HG03439 (cell line): Measurements from ENCODE around the gene GALNT16.

Experiments used
- ATAC-seq: cut with Tn5 transposase; IDR thresholded peaks from one replicate; pipeline ENCODE4 v1.9.1; 2021; ENCODE audit warnings: mild to moderate bottlenecking, moderate library complexity; ENCODE audit not compliant: unreplicated experiment

GALNT16 gene

DNA sequence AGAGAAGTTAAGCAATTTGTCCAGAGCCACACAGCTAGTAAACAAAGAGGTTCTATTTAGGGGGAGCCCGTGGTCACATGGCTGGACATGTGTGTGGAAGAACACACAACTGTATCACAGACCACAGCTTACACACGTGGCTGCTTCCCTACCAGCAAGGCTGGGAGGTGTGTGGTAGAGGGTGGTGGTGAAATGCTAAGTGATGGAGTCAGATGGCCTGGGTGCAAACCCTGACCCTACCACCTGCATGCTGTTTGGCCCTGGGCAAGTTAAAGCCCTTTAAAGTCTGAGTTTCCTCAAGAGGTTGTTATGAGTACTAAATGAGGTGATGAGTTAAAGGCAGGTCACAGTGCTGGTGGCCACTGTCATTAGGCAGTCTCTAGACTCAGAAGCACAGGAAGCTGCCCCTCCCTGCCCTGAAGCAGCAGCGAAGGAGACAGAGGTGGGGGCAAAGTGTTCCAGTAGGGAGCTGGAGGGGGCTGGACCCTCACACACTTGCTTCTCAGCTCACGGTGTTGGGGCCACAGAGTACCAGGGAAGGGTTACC, 73.9 kb downstream of the GALNT16 start:
- ATAC-seq = no peak

DNA sequence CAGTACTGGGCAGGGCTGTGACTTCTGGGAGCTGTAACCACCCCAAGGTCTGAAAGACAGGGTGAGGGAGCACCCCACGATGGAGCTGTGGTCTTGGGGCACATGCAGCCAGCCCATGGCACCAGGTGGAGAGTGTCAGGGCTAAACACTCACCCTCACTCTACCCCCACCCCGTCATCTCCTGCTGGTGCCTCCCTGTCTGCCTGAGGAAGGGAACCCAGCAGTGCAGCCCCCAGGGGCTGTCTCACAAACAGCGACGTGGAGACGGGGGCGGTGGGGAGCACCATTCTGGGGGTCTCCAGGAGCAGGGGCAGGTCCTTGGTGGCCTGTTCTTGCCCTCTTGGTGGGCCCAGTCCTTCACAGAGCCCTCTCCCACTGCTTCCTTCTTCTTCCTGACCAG, 74.6 kb downstream of the GALNT16 start:
- no peak for ATAC-seq

DNA sequence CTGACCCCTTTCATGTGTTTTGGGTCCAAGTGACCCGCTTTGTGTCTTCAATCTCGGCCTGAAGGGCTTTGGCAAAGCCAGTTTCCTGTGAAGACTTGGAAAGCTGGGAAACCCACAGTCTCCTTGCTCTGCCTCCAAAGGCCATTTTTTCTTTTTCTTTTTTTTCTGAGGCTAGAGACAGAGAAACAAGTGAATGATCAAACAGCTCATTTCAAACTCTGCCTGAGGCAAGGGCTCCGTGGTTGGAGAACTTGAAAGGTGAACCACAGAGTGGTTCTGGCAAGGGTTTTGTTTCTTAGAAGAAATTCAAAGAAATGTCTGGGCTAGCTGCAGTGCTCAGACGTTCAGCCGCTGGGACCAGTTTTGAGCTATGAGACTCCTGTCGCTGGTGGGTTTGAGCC, 75.4 kb downstream of the GALNT16 start:
- no peak for ATAC-seq

DNA sequence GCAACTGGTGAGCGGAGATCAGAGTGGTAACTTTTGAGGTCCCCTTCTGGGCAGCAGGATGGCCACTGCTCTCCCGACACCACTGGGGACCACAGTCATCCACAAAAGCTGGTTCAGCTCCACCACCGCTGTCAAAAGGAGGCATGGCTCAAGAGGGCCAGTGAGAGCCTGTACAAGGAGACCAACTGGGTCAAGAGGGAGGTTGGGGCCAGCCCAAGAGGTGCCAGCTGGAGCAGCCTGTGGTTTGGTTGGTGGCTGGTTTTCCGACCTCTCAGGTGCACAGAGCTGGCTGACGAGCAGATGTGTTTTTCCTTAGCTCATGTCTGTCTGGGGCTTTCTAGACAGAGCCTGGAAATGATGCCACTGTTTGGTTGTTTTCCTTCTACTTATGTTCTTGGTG, 78.0 kb downstream of the GALNT16 start:
- ATAC-seq = no peak

DNA sequence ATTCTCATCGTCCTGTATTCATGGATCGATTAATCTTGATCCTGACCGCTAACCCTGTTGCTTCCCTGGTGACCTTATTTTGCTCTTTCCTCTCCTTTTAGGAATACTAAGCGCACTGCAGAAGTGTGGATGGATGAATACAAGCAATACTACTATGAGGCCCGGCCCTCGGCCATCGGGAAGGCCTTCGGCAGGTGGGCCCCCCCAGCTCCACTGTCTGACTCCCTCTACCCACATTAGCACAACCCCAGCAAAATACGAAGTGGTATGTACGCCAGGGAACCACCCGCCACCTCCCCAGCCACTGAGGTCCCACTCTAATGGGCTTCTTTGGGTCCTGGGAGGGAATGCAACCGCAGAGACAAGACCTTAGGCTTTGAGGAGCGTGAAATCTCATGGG, 79.5 kb downstream of the GALNT16 start:
- ATAC-seq = no peak

DNA sequence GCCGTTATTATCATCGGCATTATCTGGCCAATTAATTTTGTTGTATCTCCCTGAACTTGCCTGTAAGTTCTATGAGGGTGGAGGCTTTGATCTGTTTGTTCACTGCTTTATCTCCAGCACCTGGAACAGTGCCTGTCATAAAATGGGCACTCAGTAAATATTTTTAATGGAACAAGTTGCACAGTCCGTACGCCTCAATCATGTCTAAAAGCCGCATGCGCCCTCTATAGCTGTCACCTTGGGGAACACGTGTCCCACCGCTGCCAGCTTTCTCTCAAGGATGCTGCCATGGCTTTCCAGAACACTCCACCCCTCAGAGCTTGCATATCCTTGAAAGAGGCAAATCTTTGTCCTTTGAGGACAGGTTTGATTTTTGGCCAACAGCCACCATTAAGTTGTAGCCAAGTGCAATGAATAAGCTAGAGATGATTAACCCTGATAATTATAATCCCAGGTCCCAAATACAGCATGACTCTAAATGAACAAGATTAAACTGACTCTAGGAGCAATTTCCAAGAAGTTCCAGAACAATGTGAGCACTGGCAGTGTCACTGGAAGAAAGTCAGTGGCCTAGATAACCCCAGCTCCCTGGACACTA, 83.1 kb downstream of the GALNT16 start:
- ATAC-seq = no peak

DNA sequence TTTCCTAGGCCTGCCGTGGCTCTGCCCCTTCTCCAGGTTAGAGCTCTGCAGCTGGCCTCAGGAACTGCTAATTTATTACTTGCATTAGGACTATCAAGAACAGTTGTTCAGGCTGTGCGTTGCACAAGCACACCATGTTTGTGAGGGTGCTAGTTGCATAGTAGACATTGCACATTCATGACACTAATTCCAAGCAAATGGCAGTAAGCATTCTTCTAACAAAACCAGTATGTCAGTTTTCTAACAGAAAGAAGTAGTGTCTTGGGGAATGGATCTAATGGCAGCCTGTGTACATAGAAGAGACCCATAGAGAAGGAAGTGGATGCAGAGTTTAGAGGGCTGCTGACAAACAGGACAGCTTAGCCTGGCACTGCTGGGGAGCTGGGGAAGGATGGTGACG, 84.2 kb downstream of the GALNT16 start:
- no peak for ATAC-seq

DNA sequence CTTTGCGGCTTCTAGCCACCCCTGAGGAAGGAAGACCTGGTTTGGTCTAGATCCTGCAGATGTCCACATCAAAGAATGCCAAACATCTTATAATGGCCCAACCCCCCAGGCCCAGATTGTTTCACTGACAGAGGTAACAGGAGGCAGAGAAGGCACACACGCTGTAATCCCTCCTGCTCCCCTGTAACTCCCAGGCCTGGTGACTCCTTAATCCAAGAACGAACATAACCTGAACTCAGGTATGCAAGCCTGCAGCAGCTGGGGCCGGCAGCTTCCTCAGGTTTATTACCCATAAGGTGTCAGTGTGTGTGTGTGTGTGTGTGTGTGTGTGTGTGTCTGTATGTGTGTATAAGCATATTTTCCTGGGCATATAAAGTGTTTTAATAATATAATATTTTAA, 85.4 kb downstream of the GALNT16 start:
- ATAC-seq = no peak

DNA sequence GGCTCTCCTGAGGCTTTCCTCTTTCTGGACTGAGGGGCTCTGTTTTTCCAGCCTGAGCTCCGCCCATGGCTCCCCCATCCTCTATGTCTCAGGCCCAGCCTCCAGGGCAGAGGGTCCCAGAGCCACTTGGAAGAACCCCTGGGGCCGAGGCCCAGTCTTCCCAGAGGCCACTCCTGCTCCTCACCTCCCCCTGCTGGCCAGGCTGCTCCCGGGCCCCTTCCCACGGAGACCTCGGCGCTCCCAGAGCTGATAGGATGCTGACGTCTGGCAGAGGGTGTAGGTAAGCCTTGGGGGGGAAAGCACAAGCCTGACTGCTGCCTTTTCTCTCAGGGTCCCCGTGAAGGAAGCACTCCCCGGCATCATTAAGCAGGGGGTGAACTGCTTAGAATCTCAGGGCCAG, 86.8 kb downstream of the GALNT16 start:
- no peak for ATAC-seq

DNA sequence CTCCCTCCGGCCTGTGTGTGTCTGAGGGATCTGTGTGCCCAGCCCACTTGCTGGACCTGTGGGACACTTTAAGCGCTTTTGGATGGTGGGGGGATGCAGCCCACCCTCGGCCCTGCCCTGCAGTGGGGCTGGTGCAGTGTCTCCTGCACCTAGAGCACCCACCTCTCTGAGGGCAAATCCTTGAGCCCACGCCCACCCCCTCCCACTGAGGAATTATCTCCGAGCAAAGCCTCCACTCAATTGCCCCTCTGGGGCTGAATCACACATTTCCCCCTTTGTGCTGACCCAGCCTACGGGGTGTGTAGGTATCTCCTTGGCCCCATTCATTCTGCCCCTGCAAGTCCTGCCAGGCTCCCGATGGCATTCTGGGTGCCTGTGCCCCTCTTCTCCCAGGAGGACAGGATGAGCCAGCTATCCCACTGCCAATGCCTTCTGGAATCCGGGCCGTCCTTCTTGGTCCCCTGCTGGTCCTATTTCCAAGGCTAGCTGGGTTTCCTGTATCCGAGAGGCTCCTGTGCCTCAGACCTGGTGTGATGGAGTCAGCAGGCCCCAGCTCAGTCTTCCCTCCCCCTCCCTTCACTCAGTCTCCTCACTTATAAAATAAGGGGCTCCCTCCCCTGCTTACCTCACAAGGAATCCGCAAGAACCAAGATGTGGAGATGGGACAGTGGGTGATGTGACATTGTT, 89.3 kb downstream of the GALNT16 start:
- no peak for ATAC-seq

DNA sequence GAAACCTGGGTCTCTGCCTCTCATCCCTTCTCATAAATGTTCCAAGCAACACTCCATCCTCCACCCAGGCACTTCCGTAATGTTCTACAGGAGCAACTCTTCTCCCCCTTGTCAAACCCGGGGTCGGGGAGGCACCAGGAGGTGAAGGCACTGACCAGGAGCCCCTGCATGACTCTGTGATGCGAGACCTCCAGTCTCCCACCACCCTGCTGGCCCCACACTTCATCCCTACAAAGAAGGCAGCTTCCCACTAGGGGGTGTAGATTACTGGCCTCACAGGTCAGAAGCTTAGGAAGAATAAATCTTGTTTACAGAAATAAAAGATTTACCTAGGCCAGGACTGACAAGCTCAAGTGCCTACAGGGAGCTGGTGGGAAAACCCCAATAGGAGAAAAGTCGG, 90.9 kb downstream of the GALNT16 start:
- ATAC-seq = no peak

DNA sequence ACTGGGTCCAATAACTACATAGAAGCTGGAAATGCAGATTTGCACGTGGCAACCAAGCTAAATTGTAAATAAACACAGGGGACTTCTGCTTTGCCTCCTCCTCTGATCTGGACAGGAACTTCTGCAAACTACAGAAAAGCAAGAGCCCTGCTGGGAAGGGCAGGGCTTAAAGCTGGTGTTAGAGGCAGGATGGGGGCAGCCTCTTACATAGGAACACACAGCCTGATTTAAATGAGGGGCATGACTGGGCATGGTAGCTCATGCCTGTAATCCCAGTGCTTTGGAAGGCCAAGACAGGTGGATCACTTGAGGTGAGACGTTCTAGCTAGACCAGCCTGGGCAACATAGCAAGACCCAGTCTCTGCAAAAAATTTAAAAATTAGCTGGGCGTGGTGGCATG, 91.4 kb downstream of the GALNT16 start:
- ATAC-seq = no peak

DNA sequence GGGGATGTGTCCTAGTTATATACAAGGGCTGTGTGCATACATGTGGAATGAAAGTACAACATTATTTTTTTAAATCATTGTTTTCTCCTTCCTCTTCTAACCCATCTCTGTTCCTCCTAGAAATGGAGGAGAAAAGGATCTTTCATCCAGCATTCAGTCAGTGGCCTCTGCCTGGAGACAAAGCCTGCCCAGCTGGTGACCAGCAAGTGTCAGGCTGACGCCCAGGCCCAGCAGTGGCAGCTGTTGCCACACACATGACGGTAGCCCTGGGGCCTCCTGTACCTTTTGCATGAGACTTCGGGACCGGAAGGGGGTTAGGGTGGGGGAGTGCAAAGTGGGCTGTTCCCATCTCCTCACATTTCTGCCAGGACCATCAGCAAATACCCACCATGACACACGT, 92.0 kb downstream of the GALNT16 start:
- no peak for ATAC-seq

DNA sequence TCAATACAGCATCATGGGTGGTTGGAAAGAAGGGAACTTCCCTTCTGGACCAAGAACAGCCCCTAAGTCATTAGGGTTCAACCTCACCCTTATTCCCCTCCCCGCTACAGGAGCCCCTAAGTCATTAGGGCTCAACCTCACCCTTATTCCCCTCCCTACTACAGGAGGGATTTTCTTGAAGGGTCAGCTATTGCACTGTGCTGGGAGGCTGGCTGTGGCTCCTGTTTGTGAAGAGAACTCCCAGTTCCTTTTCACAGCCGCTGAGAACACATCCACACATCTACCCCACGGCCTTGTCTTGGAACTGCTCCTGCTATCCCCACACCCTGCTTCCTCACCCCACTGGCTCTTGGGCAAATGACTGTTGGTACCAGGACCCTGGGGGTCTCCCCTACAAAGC, 93.2 kb downstream of the GALNT16 start:
- ATAC-seq = no peak

DNA sequence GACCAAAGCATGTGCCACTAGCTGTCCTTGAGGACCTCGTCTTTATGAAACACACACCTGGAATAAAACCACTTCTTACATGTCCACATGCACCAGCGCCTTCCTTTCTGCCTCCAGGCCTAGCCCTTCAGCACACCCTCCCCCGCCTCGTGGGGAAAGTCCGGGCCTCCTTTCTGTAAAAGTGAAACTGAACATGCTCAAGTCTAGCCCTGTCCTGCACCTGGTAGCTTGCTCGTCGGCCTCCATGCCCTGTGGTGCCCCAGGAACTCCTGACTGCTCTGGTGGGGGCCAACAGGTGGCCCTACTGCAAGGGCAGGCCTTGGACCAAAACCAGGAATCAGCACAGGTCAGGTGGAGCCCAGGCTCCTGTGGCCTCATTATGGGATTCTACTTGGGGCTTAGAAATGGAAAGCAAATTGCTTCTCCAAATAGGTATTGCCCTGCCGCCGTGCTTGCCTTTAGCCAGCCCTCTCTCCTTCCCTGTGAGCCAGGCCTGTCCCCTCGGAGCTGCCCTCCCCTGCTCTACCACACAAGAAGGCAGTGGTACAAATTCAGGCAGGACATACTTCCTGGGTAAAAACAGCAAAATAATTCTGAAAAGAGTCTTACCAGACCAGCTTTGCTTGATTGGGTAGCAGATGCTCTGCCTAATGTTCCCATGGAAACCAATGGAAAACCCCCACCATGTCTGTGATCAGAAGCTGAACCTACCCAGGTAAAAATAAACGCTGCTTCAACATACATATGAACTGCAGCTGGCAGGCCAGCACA, 94.6 kb downstream of the GALNT16 start:
- ATAC-seq = peak; percentile 87

DNA sequence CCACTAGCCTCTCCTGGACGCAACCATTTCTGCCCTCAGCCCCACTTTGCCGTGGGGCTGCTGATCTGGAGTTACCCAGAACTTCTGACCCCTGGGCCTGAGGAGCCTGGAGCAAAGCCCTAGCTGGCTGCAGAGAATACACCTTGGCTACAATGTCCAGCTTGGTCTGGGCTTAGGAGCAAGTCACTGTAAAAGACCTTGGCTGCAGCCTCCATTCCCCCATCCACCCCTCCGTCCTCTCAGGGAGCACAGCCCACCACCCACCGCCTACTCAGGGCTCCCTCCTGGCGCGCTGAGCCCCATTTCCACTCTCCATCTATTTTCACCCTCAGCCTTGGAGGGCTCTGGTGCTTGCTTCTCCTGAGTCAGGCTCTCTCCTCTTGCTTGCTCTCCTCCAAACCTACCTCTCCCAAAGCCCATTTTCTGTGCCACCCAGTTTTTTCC, 95.2 kb downstream of the GALNT16 start:
- ATAC-seq = no peak

DNA sequence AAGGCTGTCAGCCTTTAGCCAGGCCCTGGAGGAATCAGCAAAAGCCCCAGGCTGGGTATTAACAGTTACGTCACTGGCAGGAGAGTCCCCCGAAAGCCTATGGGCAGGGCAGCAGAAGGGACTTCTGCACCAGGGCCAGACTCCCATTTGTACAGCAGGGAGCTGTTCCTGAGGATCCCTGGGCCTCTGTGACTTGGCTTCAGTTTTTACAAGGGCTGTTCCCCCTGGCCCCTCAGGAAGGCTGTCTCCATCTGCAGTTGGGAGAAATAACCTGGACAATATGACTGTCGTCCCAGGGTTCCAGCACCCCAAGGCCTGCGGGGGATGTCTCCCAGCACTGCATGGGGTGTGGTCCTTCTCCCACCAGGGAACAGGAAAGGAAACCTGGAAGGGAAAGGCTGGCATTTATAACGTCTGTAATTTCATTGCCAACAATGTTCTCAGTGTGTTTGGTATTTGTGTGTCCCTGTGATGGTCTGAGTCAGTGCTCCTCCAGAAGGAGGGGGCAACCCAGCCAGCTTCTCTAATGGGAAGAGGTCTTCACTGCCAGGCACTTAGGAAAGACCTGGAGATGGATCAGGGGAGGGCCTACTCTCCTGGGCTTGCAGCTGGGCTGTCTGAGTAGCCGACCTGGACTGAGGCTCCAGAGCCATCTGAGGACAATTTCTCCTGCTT, 95.8 kb downstream of the GALNT16 start:
- ATAC-seq = no peak

DNA sequence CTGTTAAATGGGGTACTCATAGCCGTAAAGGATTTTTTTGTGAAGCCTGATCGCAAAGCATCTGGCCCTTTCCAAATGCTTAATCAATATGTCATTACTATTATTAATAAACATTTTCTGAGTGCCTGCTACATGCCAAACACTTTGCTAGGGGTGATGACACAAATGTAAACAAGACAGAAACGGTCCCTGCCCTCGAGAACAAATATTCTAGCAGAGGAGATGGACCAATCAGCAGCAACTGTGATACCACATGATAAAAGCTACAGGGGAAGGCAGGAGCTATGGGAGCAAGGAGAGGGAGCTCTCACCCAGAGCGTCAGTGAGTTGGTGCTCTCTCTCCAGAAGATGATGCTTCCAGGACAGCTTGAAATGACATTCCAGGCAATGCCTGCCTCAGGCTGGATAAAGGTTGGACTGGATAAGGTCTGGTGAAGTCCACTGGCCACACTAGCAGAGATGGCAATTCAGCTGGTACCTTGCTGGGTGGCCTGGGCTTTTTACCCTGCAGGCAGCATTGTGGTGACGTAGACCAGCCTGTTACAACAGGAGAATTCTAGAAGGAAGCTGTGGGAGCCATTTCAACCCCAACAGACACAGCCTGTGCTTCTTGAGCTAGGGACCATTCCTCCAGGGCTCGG, 97.1 kb downstream of the GALNT16 start:
- no peak for ATAC-seq

DNA sequence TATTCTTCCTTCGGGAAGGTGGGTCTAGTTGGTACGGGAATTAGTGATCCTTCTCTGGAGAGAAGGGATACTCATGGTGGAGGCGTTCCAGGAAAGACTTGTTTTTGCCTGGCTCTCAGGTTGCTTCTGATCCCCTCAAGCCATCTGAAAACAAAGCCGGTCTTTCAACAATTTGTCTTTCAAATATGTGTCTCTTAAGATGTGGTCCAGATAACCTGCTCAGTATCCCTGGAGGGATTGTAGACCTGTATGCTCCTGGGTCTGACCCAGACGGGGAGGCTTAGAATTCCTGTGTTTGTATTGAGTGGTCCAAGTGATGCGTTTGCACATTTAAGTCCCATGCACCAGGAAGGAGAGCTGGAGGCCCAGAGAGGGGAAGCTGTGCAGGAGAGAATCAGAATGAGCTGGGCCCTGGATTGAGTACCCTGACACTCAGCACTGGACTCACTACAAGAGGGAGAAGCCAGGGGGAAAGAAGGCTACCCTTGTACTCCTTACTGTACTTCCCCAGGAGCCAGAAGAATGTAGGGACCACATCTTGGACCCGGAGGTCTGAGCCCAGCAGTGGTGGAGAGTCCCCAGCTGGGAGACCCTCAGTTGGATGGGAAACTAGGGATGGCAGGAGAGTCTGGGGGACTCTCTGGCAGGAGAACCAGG, 97.7 kb downstream of the GALNT16 start:
- no peak for ATAC-seq

DNA sequence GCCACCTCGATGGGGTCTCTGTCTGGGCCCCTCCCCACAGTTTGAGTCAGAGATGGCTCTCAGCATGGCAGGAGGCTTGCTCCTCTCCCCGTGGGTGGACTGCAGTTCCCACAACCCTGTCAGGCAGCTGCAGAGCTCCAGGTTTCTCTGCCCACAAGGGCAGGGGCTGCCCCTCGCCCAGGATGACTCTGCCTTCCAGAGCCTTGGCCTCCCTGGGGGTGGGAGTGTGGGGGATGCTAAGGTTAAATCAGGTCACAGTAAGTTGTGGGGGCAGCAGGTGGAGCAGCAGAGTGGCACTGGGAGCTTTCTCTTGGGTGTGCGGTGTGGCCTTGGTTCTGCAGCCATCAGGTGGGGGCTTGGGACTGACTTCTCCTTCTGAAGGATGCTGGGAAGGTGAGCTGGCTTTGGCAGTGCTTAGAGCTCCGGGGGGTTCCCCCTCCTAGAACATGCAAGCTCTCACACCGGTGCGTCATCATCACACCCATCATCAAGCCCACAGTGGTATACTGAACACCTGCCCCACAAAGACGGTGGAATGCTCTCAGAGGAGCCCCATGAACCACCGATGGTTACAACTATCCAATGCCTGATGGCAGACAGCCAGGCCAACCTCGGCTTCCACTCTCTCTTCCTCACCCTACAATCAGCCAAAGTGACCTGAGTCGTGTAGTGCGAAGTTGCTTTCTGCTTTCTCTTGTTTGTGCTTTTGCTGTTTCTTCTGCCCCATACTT, 98.4 kb downstream of the GALNT16 start:
- no peak for ATAC-seq
